Stimulated activated CD4-positive, alpha-beta T cell treated with anti-CD3 and anti-CD28 coated beads, Interleukin-15, amount 100 ng/mL, for 48 hours (primary cell): ENCODE data around the gene NMNAT3.
"Not testable (repeated sequence)": the region's sequence is repeated elsewhere in the genome, so short reads cannot be mapped to it uniquely, and the experiment has no call there.

ENCODE experiments used
- DNase-seq, 2 donors: peaks; one replicate each; pipeline ENCODE4 v3.0.0-alpha.2; 2020; ENCODE audit warnings: low read depth in 2 of 2

Gene NMNAT3

GRCh38 chr3:139636511-139636910, 41.3 kb downstream of the NMNAT3 start:
- DNase-seq: no peak

- no peak for DNase-seq
Observed at GRCh38 chr3:139634111-139634635, 43.6 kb downstream of the NMNAT3 start.

GRCh38 chr3:139633511-139633910, 44.3 kb downstream of the NMNAT3 start:
- no peak for DNase-seq

- DNase-seq: no peak
Observed at GRCh38 chr3:139630542-139630941, 47.2 kb downstream of the NMNAT3 start.

GRCh38 chr3:139629033-139629432, 48.7 kb downstream of the NMNAT3 start:
- peak in 1 of 2 donors; percentile 1 for DNase-seq

- DNase-seq: no peak
Observed at GRCh38 chr3:139627759-139628158, 50.0 kb downstream of the NMNAT3 start.

- no peak for DNase-seq
Observed at GRCh38 chr3:139620438-139620837, 57.3 kb downstream of the NMNAT3 start.

- DNase-seq: no peak
Observed at GRCh38 chr3:139619484-139619883, 58.3 kb downstream of the NMNAT3 start.

- no peak for DNase-seq
Observed at GRCh38 chr3:139617672-139618268, 60.0 kb downstream of the NMNAT3 start.

- no peak for DNase-seq
Observed at GRCh38 chr3:139611528-139611927, 66.2 kb downstream of the NMNAT3 start.

GRCh38 chr3:139610886-139611285, 66.9 kb downstream of the NMNAT3 start:
- DNase-seq: no peak

- no peak for DNase-seq
Observed at GRCh38 chr3:139608924-139609323, 68.8 kb downstream of the NMNAT3 start.

- no peak for DNase-seq
Observed at GRCh38 chr3:139608108-139608380, 69.7 kb downstream of the NMNAT3 start.

GRCh38 chr3:139607257-139608107, 70.3 kb downstream of the NMNAT3 start:
- no peak for DNase-seq

- no peak for DNase-seq
Observed at GRCh38 chr3:139602003-139602402, 75.8 kb downstream of the NMNAT3 start.

- DNase-seq: no peak
Observed at GRCh38 chr3:139601191-139601961, 76.4 kb downstream of the NMNAT3 start.

- no peak for DNase-seq
Observed at GRCh38 chr3:139597947-139598346, 79.8 kb downstream of the NMNAT3 start.

- DNase-seq: not testable (repeated sequence)
Observed at GRCh38 chr3:139591186-139591585, 86.6 kb downstream of the NMNAT3 start.

GRCh38 chr3:139588450-139588849, 89.3 kb downstream of the NMNAT3 start:
- DNase-seq: no peak

- DNase-seq: no peak
Observed at GRCh38 chr3:139587797-139588196, 90.0 kb downstream of the NMNAT3 start.

GRCh38 chr3:139586420-139587017, 91.3 kb downstream of the NMNAT3 start:
- no peak for DNase-seq

- no peak for DNase-seq
Observed at GRCh38 chr3:139585820-139586219, 92.0 kb downstream of the NMNAT3 start.
